PC-3 (cell line): Measurements from ENCODE around the gene NCOR2.

Experiments used
- CTCF ChIP-seq: fragments of 300-600 bp; sonication (generic); conservative IDR thresholded peaks from 2 replicates; pipeline ENCODE4 v1.5.1; 2017; ENCODE audit warnings: antibody characterized with exemption, low read depth, mild to moderate bottlenecking, low read length
- EZH2 ChIP-seq: fragments of 300-600 bp; sonication (generic); IDR thresholded peaks from one replicate; pipeline ENCODE4 v1.6.1; 2017; ENCODE audit warnings: antibody characterized with exemption, mild to moderate bottlenecking, low read length; ENCODE audit not compliant: unreplicated experiment

DNA sequence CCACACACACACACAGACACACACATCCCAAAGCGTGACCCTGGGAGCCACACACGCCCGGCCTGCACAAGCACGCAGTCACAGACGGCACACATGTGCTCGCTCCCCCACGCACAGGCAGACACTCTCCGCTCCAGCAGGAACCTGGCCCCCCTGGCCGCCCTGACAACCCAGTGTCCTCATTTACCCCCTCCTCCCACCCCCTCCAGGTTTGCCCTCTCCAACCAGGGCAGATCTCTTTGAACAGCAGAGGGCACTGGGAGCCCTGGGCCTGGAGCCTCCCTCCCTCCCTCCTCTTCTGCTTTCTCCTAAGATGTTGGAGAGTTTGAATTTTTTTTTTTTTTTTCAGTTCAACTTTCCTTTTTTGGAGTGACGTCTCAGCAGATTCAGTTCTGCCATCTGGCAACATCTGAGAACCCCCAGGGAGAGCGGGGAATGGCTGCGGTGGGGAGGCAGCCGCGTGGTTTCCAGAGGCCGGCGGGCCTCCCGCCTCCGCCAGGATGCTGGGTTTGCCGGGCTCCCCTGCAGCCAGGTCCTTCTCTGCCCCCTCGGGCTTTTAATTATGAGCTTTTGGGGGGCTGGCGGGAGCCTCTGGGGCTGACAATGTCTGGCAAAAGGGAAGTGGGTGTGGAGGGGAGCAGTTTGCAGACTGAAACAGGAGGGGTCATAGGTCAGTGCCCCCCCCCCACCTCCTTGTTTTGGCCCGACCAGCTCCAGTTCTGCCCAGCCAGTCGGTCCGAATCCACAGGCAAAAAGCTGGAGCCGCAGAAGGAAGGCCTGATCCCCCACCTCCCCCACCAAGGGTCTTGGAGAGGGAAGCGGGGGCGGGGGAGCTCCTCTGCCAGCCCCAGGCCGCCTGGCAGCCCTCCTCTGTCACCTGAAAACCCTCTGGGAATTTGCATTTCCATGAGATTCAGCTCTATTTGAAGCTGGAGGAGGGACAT lies 1.3 kb upstream of the NCOR2 start:
- TF ChIP-seq CTCF = peak; percentile 60
- TF ChIP-seq EZH2 = no peak
